ENCODE measurements around the gene ASB8.

DNA sequence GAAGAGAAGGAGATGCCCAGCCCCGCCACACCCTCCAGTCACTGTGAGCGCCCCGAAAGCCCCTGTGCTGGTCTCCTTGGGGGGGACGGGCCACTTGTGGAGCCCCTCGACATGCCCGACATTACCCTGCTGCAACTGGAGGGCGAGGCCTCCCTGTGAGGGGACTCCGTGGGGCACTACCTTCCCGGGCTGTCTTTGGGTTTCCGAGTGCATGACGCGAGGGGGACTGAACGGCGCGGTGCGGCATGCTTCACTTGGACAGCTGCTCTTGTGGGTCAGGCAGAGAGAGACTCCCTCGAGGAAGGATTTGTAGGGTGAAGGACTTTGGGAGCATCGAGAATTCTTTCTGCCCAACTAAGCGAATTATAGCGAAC lies 27.2 kb upstream of the ASB8 start:
- TF ChIP-seq, protein P1, sequence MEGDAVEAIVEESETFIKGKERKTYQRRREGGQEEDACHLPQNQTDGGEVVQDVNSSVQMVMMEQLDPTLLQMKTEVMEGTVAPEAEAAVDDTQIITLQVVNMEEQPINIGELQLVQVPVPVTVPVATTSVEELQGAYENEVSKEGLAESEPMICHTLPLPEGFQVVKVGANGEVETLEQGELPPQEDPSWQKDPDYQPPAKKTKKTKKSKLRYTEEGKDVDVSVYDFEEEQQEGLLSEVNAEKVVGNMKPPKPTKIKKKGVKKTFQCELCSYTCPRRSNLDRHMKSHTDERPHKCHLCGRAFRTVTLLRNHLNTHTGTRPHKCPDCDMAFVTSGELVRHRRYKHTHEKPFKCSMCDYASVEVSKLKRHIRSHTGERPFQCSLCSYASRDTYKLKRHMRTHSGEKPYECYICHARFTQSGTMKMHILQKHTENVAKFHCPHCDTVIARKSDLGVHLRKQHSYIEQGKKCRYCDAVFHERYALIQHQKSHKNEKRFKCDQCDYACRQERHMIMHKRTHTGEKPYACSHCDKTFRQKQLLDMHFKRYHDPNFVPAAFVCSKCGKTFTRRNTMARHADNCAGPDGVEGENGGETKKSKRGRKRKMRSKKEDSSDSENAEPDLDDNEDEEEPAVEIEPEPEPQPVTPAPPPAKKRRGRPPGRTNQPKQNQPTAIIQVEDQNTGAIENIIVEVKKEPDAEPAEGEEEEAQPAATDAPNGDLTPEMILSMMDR (IDR thresholded peaks at IDR 0.05): no peak
- TF ChIP-seq, protein P2, sequence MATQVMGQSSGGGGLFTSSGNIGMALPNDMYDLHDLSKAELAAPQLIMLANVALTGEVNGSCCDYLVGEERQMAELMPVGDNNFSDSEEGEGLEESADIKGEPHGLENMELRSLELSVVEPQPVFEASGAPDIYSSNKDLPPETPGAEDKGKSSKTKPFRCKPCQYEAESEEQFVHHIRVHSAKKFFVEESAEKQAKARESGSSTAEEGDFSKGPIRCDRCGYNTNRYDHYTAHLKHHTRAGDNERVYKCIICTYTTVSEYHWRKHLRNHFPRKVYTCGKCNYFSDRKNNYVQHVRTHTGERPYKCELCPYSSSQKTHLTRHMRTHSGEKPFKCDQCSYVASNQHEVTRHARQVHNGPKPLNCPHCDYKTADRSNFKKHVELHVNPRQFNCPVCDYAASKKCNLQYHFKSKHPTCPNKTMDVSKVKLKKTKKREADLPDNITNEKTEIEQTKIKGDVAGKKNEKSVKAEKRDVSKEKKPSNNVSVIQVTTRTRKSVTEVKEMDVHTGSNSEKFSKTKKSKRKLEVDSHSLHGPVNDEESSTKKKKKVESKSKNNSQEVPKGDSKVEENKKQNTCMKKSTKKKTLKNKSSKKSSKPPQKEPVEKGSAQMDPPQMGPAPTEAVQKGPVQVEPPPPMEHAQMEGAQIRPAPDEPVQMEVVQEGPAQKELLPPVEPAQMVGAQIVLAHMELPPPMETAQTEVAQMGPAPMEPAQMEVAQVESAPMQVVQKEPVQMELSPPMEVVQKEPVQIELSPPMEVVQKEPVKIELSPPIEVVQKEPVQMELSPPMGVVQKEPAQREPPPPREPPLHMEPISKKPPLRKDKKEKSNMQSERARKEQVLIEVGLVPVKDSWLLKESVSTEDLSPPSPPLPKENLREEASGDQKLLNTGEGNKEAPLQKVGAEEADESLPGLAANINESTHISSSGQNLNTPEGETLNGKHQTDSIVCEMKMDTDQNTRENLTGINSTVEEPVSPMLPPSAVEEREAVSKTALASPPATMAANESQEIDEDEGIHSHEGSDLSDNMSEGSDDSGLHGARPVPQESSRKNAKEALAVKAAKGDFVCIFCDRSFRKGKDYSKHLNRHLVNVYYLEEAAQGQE (IDR thresholded peaks at IDR 0.05; ENCODE audit: insufficient read depth in 1 of 2, low read depth in 2 of 2, low read length in 1 of 2): no peak
- TF ChIP-seq POLR2AphosphoS5 (IDR thresholded peaks at IDR 0.05; ENCODE audit: low read depth, low read length) (no peak), SIN3A (IDR thresholded peaks at IDR 0.05; ENCODE audit: borderline replicate concordance, insufficient read depth, low read depth, low read length) (no peak)
